ENCODE measurements around the gene ENTPD1. TPM values are rescaled to one million over a fixed set of nuclear protein-coding genes. Genes with fewer than 3 reads are reported as not detected.
"Not testable (repeated sequence)": the region's sequence is repeated elsewhere in the genome, so short reads cannot be mapped to it uniquely, and the experiment has no call there.

ENTPD1 gene
- total RNA-seq, 2 donors from 2014 or later = 12.3 to 15.0 TPM

- TF ChIP-seq CTCF (IDR thresholded peaks at IDR 0.05) = no peak
- H3K27ac ChIP-seq = no peak overlapping the region
- H3K4me3 ChIP-seq = no peak overlapping the region
- H3K36me3 ChIP-seq = no peaks in the 10 kb centered on the region
- no peak for DNase-seq (ENCODE audit: low spot score)
- H3K4me1 ChIP-seq = no peaks in the 10 kb centered on the region
- no peaks in the 10 kb centered on the region for H3K27me3 ChIP-seq
- H3K9me3 ChIP-seq = no peaks in the 10 kb centered on the region
Observed at GRCh38 chr10:95865814-95866466, 110.0 kb downstream of the ENTPD1 start.

- no peaks in the 10 kb centered on the region for H3K36me3 ChIP-seq
- H3K27me3 ChIP-seq = no peaks in the 10 kb centered on the region
- H3K27ac ChIP-seq = no peak overlapping the region
- H3K9me3 ChIP-seq = no peaks in the 10 kb centered on the region
- no peak for TF ChIP-seq CTCF (IDR thresholded peaks at IDR 0.05)
- no peaks in the 10 kb centered on the region for H3K4me1 ChIP-seq
- no peak overlapping the region for H3K4me3 ChIP-seq
- DNase-seq (ENCODE audit: low spot score) = no peak
Observed at GRCh38 chr10:95866467-95866842, 110.5 kb downstream of the ENTPD1 start.

GRCh38 chr10:95867866-95868265 is 111.9 kb downstream of the ENTPD1 start:
- TF ChIP-seq CTCF (IDR thresholded peaks at IDR 0.05) = no peak
- no peak for DNase-seq (ENCODE audit: low spot score)
- Histone ChIP-seq H3K27ac (no peak overlapping the region), H3K4me3 (no peak overlapping the region), H3K9me3 (no peaks in the 10 kb centered on the region), H3K36me3 (no peaks in the 10 kb centered on the region), H3K27me3 (no peaks in the 10 kb centered on the region), H3K4me1 (no peaks in the 10 kb centered on the region)

GRCh38 chr10:95872158-95872711 is 116.3 kb downstream of the ENTPD1 start:
- TF ChIP-seq CTCF (IDR thresholded peaks at IDR 0.05) = no peak
- Histone ChIP-seq H3K27ac (no peak overlapping the region), H3K36me3 (no peaks in the 10 kb centered on the region), H3K9me3 (no peaks in the 10 kb centered on the region), H3K4me1 (no peaks in the 10 kb centered on the region), H3K4me3 (no peak overlapping the region), H3K27me3 (no peaks in the 10 kb centered on the region)
- DNase-seq (ENCODE audit: low spot score) = no peak

- no peak for TF ChIP-seq CTCF (IDR thresholded peaks at IDR 0.05)
- no peaks in the 10 kb centered on the region for H3K36me3 ChIP-seq
Observed at GRCh38 chr10:95873139-95873538, 117.2 kb downstream of the ENTPD1 start.

GRCh38 chr10:95873651-95874050 is 117.7 kb downstream of the ENTPD1 start:
- H3K27ac ChIP-seq = no peak overlapping the region
- H3K36me3 ChIP-seq = no peaks in the 10 kb centered on the region

More at GRCh38 chr10:95873139-95873538, 117.2 kb downstream of the ENTPD1 start:
- Histone ChIP-seq H3K4me3 (no peak overlapping the region), H3K27me3 (no peaks in the 10 kb centered on the region), H3K27ac (no peak overlapping the region), H3K4me1 (no peaks in the 10 kb centered on the region), H3K9me3 (no peaks in the 10 kb centered on the region)
- no peak for DNase-seq (ENCODE audit: low spot score)

GRCh38 chr10:95874783-95875182 is 118.8 kb downstream of the ENTPD1 start:
- not testable (repeated sequence) for H3K9me3 ChIP-seq; H3K27ac ChIP-seq; H3K4me1 ChIP-seq; H3K27me3 ChIP-seq; DNase-seq (ENCODE audit: low spot score); H3K4me3 ChIP-seq; H3K36me3 ChIP-seq

More at GRCh38 chr10:95873651-95874050, 117.7 kb downstream of the ENTPD1 start:
- Histone ChIP-seq H3K4me3 (no peak overlapping the region), H3K4me1 (no peaks in the 10 kb centered on the region), H3K27me3 (no peaks in the 10 kb centered on the region), H3K9me3 (no peaks in the 10 kb centered on the region)
- DNase-seq (ENCODE audit: low spot score) = no peak
- no peak for TF ChIP-seq CTCF (IDR thresholded peaks at IDR 0.05)
